Large intestine (tissue), 3 donors: ENCODE data around the gene CNTN3. TPM values are rescaled to one million over a fixed set of nuclear protein-coding genes. Genes with fewer than 3 reads are reported as not detected.

ENCODE experiments used
- DNase-seq, 2 donors: peaks; one replicate each; pipeline versions ENCODE4 v3.0.0 to v3.0.0-alpha.2; 2013
- H3K27ac ChIP-seq: one replicate; pipeline ENCODE4 v1.5.1; 2013; ENCODE audit warnings: low read length
- H3K27me3 ChIP-seq: 2 replicates; pipeline ENCODE4 v1.6.1; 2013; ENCODE audit warnings: low read length; ENCODE audit not compliant: control insufficient read depth, insufficient read depth
- H3K36me3 ChIP-seq: 2 replicates; pipeline ENCODE4 v1.6.1; 2013; ENCODE audit warnings: low read length; ENCODE audit not compliant: control insufficient read depth, insufficient read depth
- H3K4me1 ChIP-seq: one replicate; pipeline ENCODE4 v1.6.1; 2013; ENCODE audit warnings: low read length; ENCODE audit not compliant: control insufficient read depth, insufficient read depth
- H3K4me3 ChIP-seq: one replicate; pipeline ENCODE4 v1.5.1; 2013; ENCODE audit warnings: low read length
- H3K9me3 ChIP-seq: one replicate; pipeline ENCODE4 v1.6.1; 2013; ENCODE audit warnings: mild to moderate bottlenecking, low read depth, low read length, moderate library complexity; ENCODE audit not compliant: control insufficient read depth
- WGBS: methylation state at CpG from one replicate; pipeline ENCODE4 v1.1.5; 2013; ENCODE audit warnings: low lambda C conversion rate; ENCODE audit not compliant: insufficient coverage; 5-methylcytosine and 5-hydroxymethylcytosine counted together
- polyA plus RNA-seq: library from polyadenylated mRNA; unstranded; fragments of 120-200 nt; gene quantifications from one replicate; pipeline ENCODE4 v1.2.1, GENCODE V29; 2013

Gene CNTN3
- polyA plus RNA-seq, 1 donor, result 4.7 TPM

DNA sequence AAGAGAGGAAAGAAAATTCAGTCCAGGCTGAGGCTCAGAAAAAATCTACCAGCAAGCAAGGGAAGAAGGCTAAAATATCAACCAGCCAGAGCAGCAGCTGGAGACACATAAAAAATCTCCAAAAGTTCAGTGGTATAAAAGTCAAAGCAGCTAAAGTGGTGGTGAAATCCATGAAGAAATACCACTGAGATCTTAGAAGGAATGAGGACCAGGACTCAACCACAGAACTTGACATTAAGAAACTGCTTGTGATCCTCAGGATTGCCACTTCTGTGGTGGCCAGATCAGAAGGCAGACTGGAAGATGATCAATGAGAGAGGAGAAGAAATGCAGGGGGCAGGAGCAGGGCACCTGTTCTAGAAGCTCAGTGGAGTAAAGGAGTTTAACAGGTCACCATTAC, 22.5 kb downstream of the CNTN3 start:
- no peak overlapping the region for H3K4me3 ChIP-seq
- no peaks in the 10 kb centered on the region for H3K9me3 ChIP-seq
- no peaks in the 10 kb centered on the region for H3K27me3 ChIP-seq
- H3K27ac ChIP-seq, result no peak overlapping the region
- no peaks in the 10 kb centered on the region for H3K36me3 ChIP-seq
- no peaks in the 10 kb centered on the region for H3K4me1 ChIP-seq
- no peak for DNase-seq

DNA sequence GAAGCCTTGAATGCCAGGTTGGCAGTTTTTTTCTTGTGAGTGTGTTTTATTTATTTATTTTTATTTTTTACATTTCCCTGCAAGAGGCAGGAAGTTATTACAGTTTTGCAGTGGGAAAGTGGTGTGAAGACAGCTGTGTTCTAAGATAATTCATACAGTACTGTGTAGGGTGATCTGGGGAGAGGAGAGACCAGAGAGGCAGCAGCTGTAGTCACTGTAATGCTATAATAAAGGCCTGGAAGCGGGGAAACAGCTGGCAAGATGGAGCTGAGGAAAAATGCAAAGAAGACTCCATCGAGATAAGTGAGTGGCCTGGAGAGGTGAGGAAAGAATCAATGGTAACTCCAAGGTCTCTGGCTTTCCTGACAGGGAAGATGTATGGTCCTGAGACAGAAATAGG, 23.1 kb downstream of the CNTN3 start:
- H3K27me3 ChIP-seq, result no peaks in the 10 kb centered on the region
- no peaks in the 10 kb centered on the region for H3K4me1 ChIP-seq
- H3K9me3 ChIP-seq, result no peaks in the 10 kb centered on the region
- WGBS, result 100% methylated on average over 1 of the region's 2 CpGs
- H3K27ac ChIP-seq, result no peak overlapping the region
- no peak overlapping the region for H3K4me3 ChIP-seq
- DNase-seq, result no peak
- H3K36me3 ChIP-seq, result no peaks in the 10 kb centered on the region

DNA sequence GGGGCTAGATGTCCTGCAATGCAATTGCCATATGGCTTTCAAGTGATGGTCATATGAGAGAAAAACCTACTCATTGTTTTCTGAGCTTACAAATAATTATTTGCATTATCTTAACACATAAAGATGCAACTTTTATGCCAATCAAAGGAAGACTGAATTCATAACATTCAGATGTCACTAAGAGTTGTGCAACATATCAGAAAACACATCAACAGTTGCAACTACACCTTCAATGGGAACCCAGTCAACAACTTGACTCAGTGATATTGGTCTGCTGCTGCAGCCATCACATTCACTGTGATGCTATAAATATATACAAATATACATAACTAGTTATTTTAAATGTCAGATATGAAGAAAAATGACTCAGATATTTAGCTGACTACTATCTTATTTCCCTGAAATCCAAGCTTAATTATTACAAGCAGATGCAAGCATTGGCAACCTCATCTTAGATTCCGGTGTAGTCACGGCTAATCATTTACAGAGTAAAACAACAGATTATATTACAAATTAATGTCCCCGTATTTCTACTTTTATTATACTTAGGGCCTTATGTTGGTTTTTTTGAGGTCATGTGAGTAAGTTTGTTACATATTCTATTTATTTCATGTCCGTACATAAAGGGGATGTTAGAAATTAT, 23.7 kb downstream of the CNTN3 start:
- Histone ChIP-seq H3K9me3 (no peaks in the 10 kb centered on the region), H3K4me1 (no peaks in the 10 kb centered on the region), H3K27ac (no peak overlapping the region), H3K27me3 (no peaks in the 10 kb centered on the region), H3K4me3 (no peak overlapping the region), H3K36me3 (no peaks in the 10 kb centered on the region)
- DNase-seq, result no peak
- WGBS, result 100% methylated on average over 1 of the region's 4 CpGs

DNA sequence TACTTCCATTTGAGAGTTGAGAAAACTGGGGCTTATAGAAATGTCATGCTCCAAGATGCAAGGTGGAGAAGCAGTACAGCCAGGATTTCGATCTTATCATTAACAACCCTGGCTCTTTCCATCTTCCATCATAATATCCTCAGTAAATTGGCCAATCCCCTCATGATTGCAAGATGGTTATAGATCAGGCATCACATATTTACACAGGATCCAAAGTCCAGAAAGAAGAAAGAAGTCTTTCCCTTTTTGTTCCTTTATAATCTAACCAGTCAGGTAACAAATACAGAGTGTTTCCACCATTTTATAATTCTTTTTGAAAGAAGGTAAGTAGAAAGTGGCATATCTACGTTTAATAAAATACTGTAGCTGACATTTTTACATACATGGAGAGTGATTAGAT, 29.7 kb downstream of the CNTN3 start:
- no peak for DNase-seq
- H3K4me1 ChIP-seq, result no peaks in the 10 kb centered on the region
- H3K27ac ChIP-seq, result no peak overlapping the region
- 92% methylated on average over 2 of the region's 2 CpGs for WGBS
- no peaks in the 10 kb centered on the region for H3K9me3 ChIP-seq
- no peaks in the 10 kb centered on the region for H3K36me3 ChIP-seq
- no peak overlapping the region for H3K4me3 ChIP-seq
- no peaks in the 10 kb centered on the region for H3K27me3 ChIP-seq

DNA sequence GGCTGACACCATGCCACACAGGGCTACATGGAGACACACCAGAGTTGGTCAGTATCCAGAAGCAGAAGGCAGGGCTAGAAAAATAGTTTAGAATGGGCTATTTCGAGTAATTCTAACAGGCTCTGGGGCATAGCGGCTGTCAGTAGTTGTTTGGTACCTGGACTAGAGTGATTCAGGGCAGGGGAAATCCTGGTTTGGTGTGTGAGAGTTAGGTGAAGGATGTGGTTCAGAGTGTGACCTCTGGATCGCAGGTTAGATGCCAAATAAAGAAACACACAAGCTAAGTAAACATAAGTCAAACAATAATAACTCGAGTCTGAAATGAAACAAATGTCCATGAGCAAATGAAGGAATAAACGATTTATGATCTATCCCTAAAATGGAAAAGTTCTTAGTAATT, 31.5 kb downstream of the CNTN3 start:
- Histone ChIP-seq H3K27ac (no peak overlapping the region), H3K4me1 (no peaks in the 10 kb centered on the region), H3K9me3 (no peaks in the 10 kb centered on the region), H3K36me3 (no peaks in the 10 kb centered on the region), H3K4me3 (no peak overlapping the region), H3K27me3 (no peaks in the 10 kb centered on the region)
- DNase-seq, result no peak
- WGBS, result 100% methylated on average over 2 of the region's 5 CpGs

DNA sequence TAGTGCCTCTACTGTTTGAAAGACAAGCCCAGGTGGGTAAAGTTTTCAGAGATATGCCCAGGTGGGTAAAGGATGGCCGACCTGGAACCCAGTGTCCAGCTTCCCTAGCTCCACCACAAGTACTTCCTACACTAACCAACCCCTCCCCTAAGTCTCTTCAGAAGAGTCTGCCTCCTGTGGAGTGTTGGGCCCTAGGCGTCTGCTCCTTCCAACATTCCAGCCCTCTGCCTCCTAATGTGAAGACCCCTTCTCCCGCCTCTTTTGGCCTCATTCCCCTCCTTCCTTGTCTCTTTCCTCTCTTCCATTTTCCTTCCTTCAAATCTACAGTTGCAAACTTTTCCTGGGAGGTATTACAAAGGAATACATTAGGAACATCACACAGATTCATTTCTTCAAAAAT, 38.6 kb downstream of the CNTN3 start:
- no peaks in the 10 kb centered on the region for H3K9me3 ChIP-seq
- H3K27me3 ChIP-seq, result no peaks in the 10 kb centered on the region
- 57% methylated on average over 1 of the region's 3 CpGs for WGBS
- no peaks in the 10 kb centered on the region for H3K4me1 ChIP-seq
- no peaks in the 10 kb centered on the region for H3K36me3 ChIP-seq
- H3K4me3 ChIP-seq, result no peak overlapping the region
- no peak for DNase-seq
- H3K27ac ChIP-seq, result no peak overlapping the region

DNA sequence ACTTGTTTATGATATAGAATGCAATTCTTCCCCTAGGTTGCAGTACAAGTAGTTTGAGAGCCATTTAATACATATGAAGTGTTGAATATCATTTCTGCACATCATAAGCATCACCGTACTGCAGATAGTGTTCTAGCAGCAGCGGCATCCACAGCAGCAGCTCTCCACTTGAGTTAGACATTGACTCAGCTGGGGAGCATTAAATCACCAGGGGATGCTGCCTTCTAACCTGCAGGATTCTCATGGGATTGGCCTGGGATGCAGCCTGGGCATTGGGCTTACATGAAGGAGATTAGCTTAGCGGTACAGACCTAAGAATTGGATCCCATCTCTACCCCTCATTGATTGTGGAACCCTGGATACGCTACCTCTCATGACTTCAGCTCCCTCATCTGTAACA, 43.3 kb downstream of the CNTN3 start:
- Histone ChIP-seq H3K27ac (no peak overlapping the region), H3K4me3 (no peak overlapping the region), H3K4me1 (no peaks in the 10 kb centered on the region), H3K9me3 (no peaks in the 10 kb centered on the region), H3K36me3 (no peaks in the 10 kb centered on the region), H3K27me3 (no peaks in the 10 kb centered on the region)
- WGBS, result no CpG with 5 or more reads among the region's 4 CpGs
- no peak for DNase-seq
